HG02884 (cell line): Measurements from ENCODE around the gene NUF2.
A peak's percentile ranks its signal among the peaks of the same experiment; 100 is the strongest.
"Not testable (repeated sequence)": the region's sequence is repeated elsewhere in the genome, so short reads cannot be mapped to it uniquely, and the experiment has no call there.

Experiments
- ATAC-seq: cut with Tn5 transposase; IDR thresholded peaks from one replicate; pipeline ENCODE4 v1.9.1; 2021; ENCODE audit warnings: mild to moderate bottlenecking, moderate library complexity; ENCODE audit not compliant: unreplicated experiment

The NUF2 gene

GRCh38 chr1:163331116-163331515 is 9.4 kb downstream of the NUF2 start:
- ATAC-seq = no peak

GRCh38 chr1:163335216-163335615 is 13.5 kb downstream of the NUF2 start:
- no peak for ATAC-seq

- ATAC-seq = no peak
Measured at GRCh38 chr1:163337631-163338030, 15.9 kb downstream of the NUF2 start.

- ATAC-seq = no peak
Measured at GRCh38 chr1:163346326-163346870, 24.6 kb downstream of the NUF2 start.

GRCh38 chr1:163347106-163347505 is 25.4 kb downstream of the NUF2 start:
- ATAC-seq = no peak

- no peak for ATAC-seq
Measured at GRCh38 chr1:163351912-163352311, 30.2 kb downstream of the NUF2 start.

GRCh38 chr1:163357378-163357777 is 35.6 kb downstream of the NUF2 start:
- no peak for ATAC-seq

GRCh38 chr1:163358172-163358571 is 36.4 kb downstream of the NUF2 start:
- not testable (repeated sequence) for ATAC-seq

- peak; percentile 63 for ATAC-seq
Measured at GRCh38 chr1:163361123-163361934, 39.6 kb downstream of the NUF2 start.

GRCh38 chr1:163365186-163365585 is 43.4 kb downstream of the NUF2 start:
- no peak for ATAC-seq

GRCh38 chr1:163366555-163366954 is 44.8 kb downstream of the NUF2 start:
- no peak for ATAC-seq

GRCh38 chr1:163367721-163368120 is 46.0 kb downstream of the NUF2 start:
- ATAC-seq = no peak

- ATAC-seq = no peak
Measured at GRCh38 chr1:163372576-163372975, 50.8 kb downstream of the NUF2 start.

GRCh38 chr1:163378554-163378953 is 56.8 kb downstream of the NUF2 start:
- ATAC-seq = no peak

GRCh38 chr1:163379801-163380200 is 58.0 kb downstream of the NUF2 start:
- no peak for ATAC-seq

- no peak for ATAC-seq
Measured at GRCh38 chr1:163381487-163382184, 59.9 kb downstream of the NUF2 start.

- ATAC-seq = no peak
Measured at GRCh38 chr1:163382395-163382794, 60.6 kb downstream of the NUF2 start.

- ATAC-seq = no peak
Measured at GRCh38 chr1:163387146-163387545, 65.4 kb downstream of the NUF2 start.

GRCh38 chr1:163388970-163389369 is 67.2 kb downstream of the NUF2 start:
- no peak for ATAC-seq

- no peak for ATAC-seq
Measured at GRCh38 chr1:163395790-163396189, 74.0 kb downstream of the NUF2 start.

- no peak for ATAC-seq
Measured at GRCh38 chr1:163397451-163398200, 75.9 kb downstream of the NUF2 start.
